ENCODE results near the gene CALD1. TPM values are rescaled to one million over a fixed set of nuclear protein-coding genes. Genes with fewer than 3 reads are reported as not detected.
A peak's percentile ranks its signal among the peaks of the same experiment; 100 is the strongest.

Gene CALD1
- total RNA-seq, 1 experiment from 2014 or later = 53.1 TPM

DNA sequence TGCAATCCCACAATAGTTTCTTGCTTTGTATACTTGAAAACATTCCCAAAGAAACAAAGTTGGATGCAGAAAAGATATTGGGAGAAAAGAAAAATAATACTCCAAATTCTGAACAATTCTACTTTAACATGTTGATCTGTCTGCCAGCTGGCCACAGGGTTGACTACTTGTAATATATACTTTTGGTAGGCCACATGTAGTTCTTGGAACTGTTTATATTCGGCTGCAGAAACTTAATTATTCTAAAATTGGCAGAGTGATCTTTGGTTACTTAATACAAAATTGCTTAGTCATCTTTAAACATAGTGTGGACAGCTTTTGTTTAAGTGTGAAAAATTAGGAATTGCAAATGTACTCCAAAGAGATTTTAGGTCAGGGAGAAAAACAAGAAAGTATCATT is 76.0 kb downstream of the CALD1 start:
- Histone ChIP-seq H3K36me3 (0 out of 2 replicates have a peak, but pooled peaks cover 2% of the 10 kb centered on the region), H3K4me3 (no peak overlapping the region)
- peak; percentile 48 for DNase-seq

DNA sequence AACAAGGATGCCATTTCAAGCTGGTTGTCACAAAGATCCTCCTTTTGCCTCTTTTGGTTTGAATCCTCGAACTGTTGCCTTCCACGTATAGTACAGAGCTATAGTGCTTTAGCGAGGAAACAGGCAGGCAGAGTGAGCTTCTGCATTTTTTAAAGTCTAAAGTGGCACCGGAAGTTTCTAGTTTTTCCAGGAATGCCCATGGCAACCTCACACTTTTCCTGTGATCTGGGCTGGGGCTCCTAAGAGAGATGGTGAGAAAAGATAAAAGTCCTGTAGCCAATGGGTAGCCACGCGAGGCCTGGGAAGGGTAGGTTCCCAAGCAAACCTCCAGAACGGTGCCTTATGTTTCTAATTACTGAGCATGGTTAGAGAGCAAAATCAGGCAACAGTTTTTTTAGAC is 76.7 kb downstream of the CALD1 start:
- no peak for DNase-seq
- H3K4me3 ChIP-seq = no peak overlapping the region
- 0 out of 2 replicates have a peak, but pooled peaks cover 2% of the 10 kb centered on the region for H3K36me3 ChIP-seq
- no peaks in the 10 kb centered on the region for H3K27me3 ChIP-seq
- no peaks in the 10 kb centered on the region for H3K9me3 ChIP-seq

More for the DNA sequence above, 76.0 kb downstream of the CALD1 start:
- no peaks in the 10 kb centered on the region for H3K27me3 ChIP-seq
- no peaks in the 10 kb centered on the region for H3K9me3 ChIP-seq

DNA sequence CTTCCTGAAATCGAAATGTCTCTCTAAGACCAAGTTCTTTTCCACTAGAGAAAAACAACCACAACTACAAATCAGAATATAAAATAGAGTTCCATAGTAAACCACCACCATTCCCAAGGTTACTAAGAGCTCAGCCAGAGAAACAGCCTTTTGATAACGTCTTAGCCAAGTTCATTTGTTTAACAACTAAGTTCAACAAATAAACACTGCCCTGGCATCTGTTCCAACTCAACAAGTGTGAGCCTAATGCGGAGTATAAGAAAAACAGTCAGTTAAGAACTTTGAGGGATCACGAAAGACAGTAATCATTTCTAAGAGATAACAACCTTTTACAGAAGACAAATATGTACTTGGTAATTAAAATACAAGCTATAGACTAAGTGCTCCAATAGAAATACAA is 77.3 kb downstream of the CALD1 start:
- Histone ChIP-seq H3K4me3 (no peak overlapping the region), H3K9me3 (no peaks in the 10 kb centered on the region), H3K27me3 (no peaks in the 10 kb centered on the region), H3K36me3 (0 out of 2 replicates have a peak, but pooled peaks cover 2% of the 10 kb centered on the region)
- no peak for DNase-seq

DNA sequence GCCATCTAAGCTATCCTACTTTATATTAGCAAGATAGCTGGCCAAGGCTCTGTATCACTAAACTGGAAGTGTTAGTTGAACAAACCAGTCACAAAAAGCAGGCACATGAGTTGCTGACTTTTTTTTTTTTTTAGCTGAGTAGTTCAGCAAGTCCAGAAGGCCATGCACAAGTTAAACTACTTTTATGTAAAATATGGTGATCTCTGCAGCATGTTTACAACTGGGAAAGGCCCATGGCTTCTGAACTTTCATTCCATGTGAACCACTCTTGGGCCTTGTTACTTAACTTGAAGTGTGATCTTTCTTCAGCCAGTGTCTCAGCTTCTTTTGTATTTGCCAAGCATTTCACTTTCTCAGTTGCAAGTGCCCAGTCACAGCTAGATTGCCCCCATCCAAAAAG is 78.5 kb downstream of the CALD1 start:
- H3K4me3 ChIP-seq = no peak overlapping the region
- DNase-seq = no peak
- no peaks in the 10 kb centered on the region for H3K27me3 ChIP-seq
- H3K36me3 ChIP-seq = 0 out of 2 replicates have a peak, but pooled peaks cover 2% of the 10 kb centered on the region
- no peaks in the 10 kb centered on the region for H3K9me3 ChIP-seq

DNA sequence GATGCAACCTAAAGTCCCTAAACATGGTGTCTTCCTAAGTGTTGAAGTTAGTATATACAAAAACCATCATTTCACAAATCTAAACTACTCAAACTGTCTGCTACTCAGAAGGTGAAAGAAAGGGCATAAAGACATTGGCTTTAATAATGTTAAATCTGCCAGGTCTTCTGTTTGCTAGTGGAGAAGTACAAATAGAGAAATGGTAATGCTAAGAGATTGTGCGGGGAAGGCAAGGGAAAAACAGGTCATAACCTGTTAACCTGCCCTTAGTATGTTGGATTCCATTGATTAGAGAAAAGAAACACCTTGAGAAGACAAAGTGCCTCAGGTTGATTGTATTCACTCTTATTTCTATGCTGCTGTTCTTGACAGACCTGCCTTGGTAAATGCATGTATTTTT is 80.3 kb downstream of the CALD1 start:
- no peaks in the 10 kb centered on the region for H3K36me3 ChIP-seq
- no peak overlapping the region for H3K4me3 ChIP-seq
- H3K27me3 ChIP-seq = no peaks in the 10 kb centered on the region
- no peaks in the 10 kb centered on the region for H3K9me3 ChIP-seq
- DNase-seq = no peak

- no peaks in the 10 kb centered on the region for H3K27me3 ChIP-seq
- no peak overlapping the region for H3K4me3 ChIP-seq
- H3K9me3 ChIP-seq = no peaks in the 10 kb centered on the region
- H3K36me3 ChIP-seq = no peaks in the 10 kb centered on the region; the same call in 1 of the 2 replicates
- DNase-seq = no peak
Observed at GRCh38 chr7:134865001-134865845, 85.8 kb downstream of the CALD1 start.

DNA sequence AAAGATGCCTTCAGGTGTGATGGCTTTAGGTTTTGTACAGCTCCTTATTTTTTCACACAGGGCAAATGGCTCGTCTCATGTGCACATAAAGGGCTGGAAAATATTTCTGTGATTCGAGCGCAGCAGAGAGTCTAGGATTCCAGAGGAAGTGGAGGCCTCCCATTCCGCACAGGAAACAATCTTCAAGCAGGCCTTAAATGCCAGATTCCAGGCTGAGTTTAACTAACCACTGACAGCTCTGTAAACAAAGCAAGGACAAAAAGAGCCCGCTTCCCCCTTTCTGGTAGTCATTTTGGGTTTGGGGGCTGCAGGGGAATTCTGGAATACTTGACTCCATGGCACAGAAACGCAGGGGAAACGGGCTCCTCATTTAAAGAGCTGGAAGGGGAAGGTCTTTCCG is 87.2 kb downstream of the CALD1 start:
- Histone ChIP-seq H3K27me3 (no peaks in the 10 kb centered on the region), H3K36me3 (no peaks in the 10 kb centered on the region; the same call in 1 of the 2 replicates), H3K9me3 (no peaks in the 10 kb centered on the region), H3K4me3 (no peak overlapping the region)
- no peak for DNase-seq

DNA sequence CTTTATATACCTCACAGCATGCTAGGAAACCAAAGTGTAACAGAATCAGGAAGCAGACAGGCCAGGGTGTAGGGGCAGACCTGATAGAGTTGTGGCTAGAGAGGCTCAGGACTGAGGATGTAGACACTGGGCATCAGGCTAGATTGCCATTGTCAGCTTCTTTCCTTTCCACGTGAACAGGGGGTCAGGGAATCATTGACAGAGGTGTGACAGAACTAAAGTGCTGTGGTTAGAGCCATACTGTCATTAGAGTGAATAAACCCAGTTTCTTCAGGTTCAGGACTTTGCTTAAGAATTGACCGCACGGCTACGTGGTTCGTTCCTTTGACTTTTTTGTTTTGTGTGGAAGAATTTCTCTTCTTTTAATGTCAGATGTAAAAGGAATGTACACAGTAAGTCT is 90.7 kb downstream of the CALD1 start:
- no peaks in the 10 kb centered on the region; the same call in 1 of the 2 replicates for H3K36me3 ChIP-seq
- H3K27me3 ChIP-seq = no peaks in the 10 kb centered on the region
- H3K4me3 ChIP-seq = no peak overlapping the region

GRCh38 chr7:134870781-134871180 is 91.3 kb downstream of the CALD1 start:
- Histone ChIP-seq H3K4me3 (no peak overlapping the region), H3K36me3 (no peaks in the 10 kb centered on the region; the same call in 1 of the 2 replicates), H3K27me3 (no peaks in the 10 kb centered on the region), H3K9me3 (no peaks in the 10 kb centered on the region)
- no peak for DNase-seq

More for the DNA sequence above, 90.7 kb downstream of the CALD1 start:
- H3K9me3 ChIP-seq = no peaks in the 10 kb centered on the region
- DNase-seq = no peak

DNA sequence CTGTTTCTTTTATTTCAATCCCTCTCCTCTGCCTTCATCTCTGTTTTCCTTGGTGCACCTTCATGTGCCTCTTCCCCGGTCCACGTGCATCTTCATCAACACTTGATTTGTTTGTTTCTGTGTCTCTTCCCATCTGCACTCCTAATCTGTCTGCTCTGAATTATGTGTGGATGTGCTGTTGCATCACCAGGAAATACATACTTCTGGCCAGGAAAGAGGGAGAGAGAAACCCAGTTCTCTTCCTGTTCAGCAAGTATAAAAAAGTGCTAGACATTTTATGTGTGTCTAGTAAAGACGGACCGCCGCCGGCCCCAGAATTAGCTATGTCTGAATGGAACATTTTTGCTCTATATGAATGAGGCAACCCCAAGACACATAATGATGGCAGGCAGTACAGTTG is 93.8 kb downstream of the CALD1 start:
- H3K27me3 ChIP-seq = no peaks in the 10 kb centered on the region
- H3K9me3 ChIP-seq = no peaks in the 10 kb centered on the region
- no peak for DNase-seq
- no peaks in the 10 kb centered on the region; the same call in 1 of the 2 replicates for H3K36me3 ChIP-seq
- no peak overlapping the region for H3K4me3 ChIP-seq

GRCh38 chr7:134874407-134874806 is 95.0 kb downstream of the CALD1 start:
- Histone ChIP-seq H3K27me3 (no peaks in the 10 kb centered on the region), H3K9me3 (no peaks in the 10 kb centered on the region), H3K36me3 (no peaks in the 10 kb centered on the region), H3K4me3 (no peak overlapping the region)
- DNase-seq = no peak

GRCh38 chr7:134875867-134876266 is 96.4 kb downstream of the CALD1 start:
- no peaks in the 10 kb centered on the region for H3K36me3 ChIP-seq

DNA sequence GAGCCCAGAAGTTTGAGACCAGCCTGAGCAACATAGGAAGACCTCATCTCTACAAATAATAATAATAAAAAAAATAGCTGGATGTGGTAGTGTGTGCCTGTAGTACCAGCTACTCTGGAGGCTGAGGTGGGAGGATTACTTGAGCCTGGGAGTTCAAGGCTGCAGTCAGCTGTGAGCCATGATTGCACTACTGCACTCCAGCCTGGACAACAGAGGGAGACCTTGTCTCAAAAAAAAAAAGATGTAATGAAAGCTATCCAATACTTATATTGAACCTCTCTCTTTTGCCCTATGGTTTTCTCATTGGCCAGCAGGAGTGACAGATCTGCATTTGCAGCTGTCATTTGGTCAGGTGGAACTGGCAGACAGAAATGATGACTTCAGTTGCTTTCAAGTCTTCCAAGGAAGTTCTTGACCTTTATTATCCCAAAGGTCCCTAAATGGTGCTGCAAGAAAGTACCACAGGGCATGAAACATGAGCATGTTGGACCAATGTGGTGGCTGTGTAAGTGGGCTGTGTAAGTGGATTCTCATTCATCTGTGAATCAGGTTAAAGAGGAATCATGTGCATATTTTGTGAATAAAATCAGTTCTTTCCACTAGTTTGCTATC is 99.4 kb downstream of the CALD1 start:
- no peak for DNase-seq
- H3K36me3 ChIP-seq = no peaks in the 10 kb centered on the region
- no peaks in the 10 kb centered on the region for H3K27me3 ChIP-seq
- no peaks in the 10 kb centered on the region for H3K9me3 ChIP-seq
- no peak overlapping the region for H3K4me3 ChIP-seq

More at GRCh38 chr7:134875867-134876266, 96.4 kb downstream of the CALD1 start:
- H3K27me3 ChIP-seq = no peaks in the 10 kb centered on the region
- no peaks in the 10 kb centered on the region for H3K9me3 ChIP-seq
- no peak overlapping the region for H3K4me3 ChIP-seq
- no peak for DNase-seq

- Histone ChIP-seq H3K27me3 (no peaks in the 10 kb centered on the region), H3K9me3 (no peaks in the 10 kb centered on the region), H3K4me3 (no peak overlapping the region), H3K36me3 (no peaks in the 10 kb centered on the region)
- no peak for DNase-seq
Observed at GRCh38 chr7:134879815-134880475, 100.5 kb downstream of the CALD1 start.

DNA sequence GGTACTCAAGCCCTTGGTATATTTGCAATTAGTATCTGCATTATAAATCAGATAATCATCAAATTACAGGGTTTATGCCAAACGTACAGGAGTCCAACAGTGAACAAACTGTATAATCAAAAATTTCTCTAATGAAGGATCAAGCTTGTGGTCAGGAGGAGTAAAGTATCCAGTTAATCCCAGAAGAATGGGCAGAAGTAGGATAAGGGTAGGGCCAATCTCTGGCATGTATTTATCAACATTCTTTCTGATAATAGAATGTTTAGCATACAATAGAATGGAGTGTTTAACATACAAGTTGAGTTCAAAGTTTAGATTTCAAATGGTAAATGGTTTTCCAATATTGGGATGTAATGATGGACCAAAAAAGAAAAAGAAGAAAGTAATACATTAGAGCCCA is 103.0 kb downstream of the CALD1 start:
- Histone ChIP-seq H3K9me3 (no peaks in the 10 kb centered on the region), H3K4me3 (no peak overlapping the region), H3K27me3 (no peaks in the 10 kb centered on the region), H3K36me3 (no peaks in the 10 kb centered on the region)
- DNase-seq = no peak

- Histone ChIP-seq H3K4me3 (no peak overlapping the region), H3K36me3 (no peaks in the 10 kb centered on the region), H3K9me3 (no peaks in the 10 kb centered on the region), H3K27me3 (no peaks in the 10 kb centered on the region)
- DNase-seq = no peak
Observed at GRCh38 chr7:134885967-134886352, 106.5 kb downstream of the CALD1 start.

GRCh38 chr7:134886353-134887057 is 107.1 kb downstream of the CALD1 start:
- no peaks in the 10 kb centered on the region for H3K9me3 ChIP-seq
- H3K27me3 ChIP-seq = no peaks in the 10 kb centered on the region
- DNase-seq = peak; percentile 49
- no peak overlapping the region for H3K4me3 ChIP-seq
- H3K36me3 ChIP-seq = no peaks in the 10 kb centered on the region

All from MG63 (cell line).